SW480 (cell line): ENCODE data around the gene CMIP.
A peak's percentile ranks its signal among the peaks of the same experiment; 100 is the strongest.

ENCODE experiments used
- DNase-seq: peaks from one replicate; pipeline ENCODE4 v3.0.0-alpha.2; 2016; ENCODE audit warnings: low spot score

The CMIP gene

DNA sequence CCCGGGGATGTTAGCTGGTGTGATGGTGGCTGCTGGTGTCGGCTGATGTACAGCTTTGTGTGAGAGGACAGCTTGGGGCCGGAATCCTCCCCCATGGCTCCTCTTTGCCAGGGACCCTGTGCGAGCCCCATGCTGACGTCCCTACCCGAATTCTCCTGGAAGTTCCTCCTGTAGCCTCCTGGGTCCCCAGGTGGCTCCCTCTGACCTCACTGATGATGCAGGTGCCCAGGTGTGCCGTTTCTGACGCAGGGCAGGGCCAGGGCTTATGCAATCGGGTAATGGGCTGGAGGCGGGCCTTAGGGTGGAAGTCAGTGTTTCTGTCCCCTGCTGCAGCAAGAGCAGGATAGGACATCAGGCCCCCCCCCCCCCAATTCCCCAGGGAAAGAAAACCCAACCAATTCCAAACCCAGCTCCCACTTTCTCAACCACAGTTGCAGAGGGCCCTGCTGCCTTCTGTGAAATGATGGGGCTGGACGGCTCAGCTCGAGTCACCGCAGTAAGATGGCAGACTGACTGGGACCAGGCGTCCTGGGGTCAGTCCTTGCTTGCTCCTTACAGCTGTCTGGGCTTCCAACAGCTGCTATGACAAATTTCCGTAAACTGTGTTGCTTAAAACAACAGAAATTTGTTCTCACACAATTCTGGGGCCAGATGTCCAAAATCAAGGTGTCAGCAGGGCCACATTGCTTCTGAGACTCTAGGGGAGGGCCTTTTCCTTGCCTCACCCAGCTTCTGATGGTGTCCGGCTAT lies 195.5 kb downstream of the CMIP start:
- DNase-seq: no peak

- no peak for DNase-seq
These were observed 196.1 kb downstream of the CMIP start for GRCh38 chr16:81640681-81641070.

DNA sequence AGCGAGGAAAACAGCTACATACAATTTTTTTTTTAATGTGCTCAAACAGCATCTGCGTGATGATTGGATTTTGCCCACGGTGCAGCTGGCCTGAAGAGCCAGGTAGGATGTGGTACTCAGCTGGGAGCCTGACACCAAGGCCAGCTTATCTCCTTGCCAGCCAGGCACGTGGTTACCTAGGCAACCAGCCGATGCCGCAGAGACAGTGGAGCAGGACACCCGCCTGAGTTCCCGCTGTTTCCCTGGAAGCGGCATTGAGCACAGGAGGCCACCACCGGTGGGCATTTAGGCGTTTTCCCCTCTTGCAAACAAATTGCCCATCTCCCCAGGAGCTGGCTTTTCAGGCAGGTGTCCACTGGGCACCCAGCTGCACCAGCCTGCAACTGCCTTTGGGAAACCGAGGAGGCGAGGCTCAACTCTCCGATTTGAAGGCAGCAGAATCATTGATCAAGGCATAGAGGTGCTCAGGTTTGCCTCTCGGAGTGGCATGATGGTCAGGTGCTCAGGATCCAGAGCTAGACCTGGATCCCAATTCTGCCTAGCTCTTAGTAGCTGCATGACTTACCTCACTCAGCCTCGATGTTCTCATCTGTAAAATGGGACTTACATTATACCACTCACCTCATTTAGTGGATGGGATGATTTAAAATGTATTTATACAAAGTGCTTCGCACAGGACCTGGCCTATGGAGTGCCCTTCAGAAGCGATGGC lies 196.9 kb downstream of the CMIP start:
- DNase-seq: no peak

DNA sequence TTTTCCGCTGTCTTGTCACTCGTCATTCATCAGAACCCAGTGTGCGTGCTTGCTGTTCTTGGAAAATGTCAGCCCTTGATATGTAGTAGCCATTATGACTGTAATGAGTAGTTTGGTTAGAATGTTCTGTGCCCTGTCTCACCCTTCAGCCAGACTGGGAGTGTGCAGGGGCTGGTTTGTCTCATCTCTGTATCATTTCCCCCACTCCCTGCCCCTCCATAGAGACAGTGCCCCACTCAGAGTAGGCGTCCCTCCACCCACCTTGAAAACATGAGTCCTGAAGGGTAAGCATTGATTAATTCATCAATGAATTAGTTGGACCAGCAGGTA lies 197.5 kb downstream of the CMIP start:
- DNase-seq: no peak

DNA sequence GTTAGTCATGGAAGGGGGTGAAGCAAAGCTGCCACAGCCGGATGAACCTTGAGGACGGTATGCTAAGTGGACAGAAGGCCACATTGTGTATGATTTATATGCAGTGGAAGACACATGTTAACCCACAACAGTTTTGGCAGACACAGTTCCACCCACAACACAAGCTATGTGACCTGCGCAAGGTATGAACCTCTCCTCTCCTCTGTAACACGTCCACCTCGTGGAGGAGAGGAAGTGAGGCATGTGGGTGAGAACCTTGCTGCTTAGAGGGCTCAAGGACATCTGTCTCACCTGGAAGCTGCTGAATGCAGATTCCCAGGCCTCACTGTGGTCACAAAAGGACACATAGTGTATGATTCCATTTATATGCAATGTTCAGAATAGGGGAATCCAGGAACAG lies 198.3 kb downstream of the CMIP start:
- DNase-seq: no peak

DNA sequence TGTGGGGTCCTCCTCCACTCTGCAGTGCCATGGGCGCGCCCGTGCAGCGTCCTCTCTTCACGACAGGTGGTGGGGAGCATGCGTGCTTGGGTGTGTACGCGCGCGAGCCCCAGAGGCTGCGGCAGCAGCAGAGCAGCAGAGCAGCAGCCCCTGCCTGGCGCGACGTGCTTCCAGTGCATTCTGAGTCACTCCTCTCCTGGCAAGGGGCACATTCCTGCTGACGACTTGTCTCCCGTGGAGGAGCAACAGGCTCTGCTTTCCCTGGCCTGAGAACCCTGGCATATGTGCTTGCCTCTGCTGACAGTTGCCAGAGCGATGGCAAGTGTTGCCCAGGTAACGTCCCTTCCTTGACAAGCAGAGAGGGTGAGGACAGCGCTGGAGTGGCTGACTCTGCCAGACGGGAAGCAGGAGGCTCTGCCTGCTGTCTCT lies 200.7 kb downstream of the CMIP start:
- DNase-seq: no peak

DNA sequence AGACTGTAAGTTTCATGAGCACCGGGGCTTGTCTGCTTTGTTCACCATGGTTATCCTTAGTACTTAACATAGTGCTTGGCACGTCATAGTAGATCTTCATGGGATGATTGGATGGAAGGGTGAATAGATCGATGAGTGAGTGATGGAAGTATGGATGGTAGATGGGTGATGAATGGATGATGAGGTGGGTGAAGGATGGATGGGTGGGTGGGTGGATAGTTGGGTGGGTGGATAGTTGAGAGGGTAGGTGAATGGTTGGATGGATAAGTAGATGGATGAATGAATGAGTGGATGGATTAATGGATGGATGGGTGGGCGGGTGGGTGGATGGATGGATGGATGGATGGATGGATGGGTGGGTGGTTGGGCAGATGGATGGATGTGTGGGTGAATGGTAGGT lies 201.3 kb downstream of the CMIP start:
- no peak for DNase-seq

GRCh38 chr16:81646561-81646960 lies 202.0 kb downstream of the CMIP start:
- no peak for DNase-seq

- peak; percentile 35 for DNase-seq
These were observed 202.9 kb downstream of the CMIP start for GRCh38 chr16:81647527-81647926.

GRCh38 chr16:81649561-81650184 lies 205.1 kb downstream of the CMIP start:
- DNase-seq: no peak

DNA sequence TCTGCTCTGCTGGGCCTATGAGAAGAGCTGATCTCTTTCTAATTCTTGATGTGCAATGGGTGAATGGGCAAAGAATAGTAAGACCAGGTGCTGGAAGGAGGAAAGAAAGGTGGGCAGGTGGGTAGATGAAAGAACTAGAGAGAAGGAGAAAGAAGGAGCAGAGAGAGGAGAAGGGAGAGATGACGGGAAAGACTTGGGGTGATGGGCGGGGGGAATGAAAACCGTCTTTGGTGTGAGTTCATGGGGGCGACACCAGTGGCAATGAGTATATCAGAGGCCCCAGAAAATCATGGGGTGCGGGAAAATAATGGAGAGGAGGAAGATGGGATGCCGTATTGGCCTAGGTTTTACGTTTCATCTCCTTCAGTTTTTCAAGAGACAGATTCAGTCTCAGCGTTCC lies 205.7 kb downstream of the CMIP start:
- DNase-seq: no peak

- DNase-seq: no peak
These were observed 206.5 kb downstream of the CMIP start for GRCh38 chr16:81650982-81651562.

DNA sequence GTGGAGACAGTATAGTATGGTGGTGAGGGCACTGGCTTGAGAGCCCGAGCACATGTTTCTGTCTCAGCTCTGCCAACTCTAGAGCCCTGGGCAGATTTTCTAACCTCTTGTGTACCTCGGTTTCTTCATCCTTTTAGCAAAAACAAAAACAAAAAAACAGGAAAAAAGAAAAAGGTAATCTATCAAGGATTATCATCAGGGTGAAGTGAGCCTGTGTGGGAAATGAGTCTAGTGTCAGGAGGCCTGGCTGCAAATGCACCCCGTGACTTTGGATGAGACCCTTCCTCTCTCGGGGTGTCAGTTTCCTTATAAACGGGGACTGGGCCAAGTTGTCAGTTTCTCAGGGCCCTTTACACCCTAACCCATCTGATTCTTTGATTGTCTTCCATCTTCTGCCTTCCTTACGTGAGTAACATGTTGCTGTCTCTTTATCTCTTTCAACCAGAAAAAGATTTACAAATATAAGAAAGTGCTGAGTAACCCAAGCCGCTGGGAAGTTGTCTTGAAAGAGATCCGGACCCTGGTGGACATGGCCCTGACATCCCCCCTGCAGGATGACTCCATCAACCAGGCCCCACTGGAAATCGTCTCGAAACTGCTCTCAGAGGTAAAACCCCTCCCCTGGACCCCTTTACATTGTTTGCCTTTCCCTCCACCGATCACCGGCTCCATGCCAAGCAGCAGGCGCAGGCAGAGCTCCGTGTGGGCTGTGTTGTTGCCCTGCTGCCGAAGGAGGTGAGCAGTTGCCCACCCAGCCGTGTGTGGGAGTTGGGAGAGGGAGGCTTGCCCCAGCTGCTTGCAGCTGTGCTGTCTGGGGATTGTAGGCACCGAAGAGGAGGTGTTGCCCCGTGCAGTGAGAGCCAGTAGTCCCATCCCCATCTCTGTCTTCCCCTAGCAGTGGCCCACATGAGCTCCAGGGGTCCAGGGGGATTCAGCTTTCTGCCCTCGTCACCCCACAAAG lies 207.4 kb downstream of the CMIP start:
- DNase-seq: no peak

DNA sequence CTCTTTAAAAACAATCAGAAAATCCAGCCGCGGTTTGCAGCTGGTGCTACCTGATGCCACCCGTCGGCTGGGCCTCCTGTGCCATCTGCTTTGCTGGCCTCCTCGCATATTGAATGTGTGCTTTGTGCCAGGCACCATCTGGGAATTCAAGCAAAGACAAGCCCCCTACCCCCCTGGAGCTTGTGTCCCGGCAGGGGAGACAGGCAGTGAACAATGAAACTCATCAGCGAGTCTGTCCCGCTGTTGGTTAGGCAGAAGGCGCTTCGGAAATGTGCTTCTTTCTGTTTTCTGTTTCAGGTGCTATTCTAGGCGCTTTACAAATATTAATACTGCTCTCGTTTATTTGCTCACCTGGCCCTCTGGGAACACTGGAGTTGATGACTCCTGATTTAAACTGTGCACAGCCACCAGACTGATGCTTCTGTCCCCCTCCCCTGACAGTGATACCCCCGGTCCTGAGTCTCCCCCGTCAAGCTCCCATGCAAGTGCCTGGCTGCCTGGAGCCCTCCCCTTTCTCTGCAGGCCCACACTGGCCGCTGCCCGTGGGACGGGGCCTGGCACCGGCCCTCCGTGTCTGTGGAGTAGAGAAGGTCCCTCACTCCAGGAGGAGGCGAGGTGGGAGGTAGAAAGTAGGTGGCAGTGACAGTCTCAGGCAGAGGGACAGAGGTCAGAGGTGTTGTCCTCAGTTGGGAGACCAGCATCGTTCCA lies 208.3 kb downstream of the CMIP start:
- no peak for DNase-seq

GRCh38 chr16:81654346-81654745 lies 209.7 kb downstream of the CMIP start:
- no peak for DNase-seq

GRCh38 chr16:81655469-81656162 lies 211.0 kb downstream of the CMIP start:
- no peak for DNase-seq

DNA sequence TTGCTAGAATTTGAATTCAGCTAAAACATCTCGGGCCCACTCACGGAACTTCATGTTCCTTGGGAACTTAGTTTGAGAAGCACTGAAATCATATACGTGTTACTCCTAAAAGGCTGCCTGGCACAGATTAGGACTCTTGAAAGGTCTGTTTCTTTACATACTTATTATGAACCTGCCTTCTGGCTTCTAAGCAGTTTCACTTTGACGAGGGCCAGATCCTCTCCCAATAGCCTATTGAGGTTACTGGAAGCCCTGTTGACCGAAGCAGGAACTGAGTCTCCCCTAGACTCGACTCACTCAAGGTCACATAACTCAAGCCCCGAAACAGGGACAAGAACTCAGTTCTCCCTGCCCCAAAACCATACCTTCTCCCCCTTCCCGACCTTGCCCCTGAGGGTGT lies 212.6 kb downstream of the CMIP start:
- no peak for DNase-seq

DNA sequence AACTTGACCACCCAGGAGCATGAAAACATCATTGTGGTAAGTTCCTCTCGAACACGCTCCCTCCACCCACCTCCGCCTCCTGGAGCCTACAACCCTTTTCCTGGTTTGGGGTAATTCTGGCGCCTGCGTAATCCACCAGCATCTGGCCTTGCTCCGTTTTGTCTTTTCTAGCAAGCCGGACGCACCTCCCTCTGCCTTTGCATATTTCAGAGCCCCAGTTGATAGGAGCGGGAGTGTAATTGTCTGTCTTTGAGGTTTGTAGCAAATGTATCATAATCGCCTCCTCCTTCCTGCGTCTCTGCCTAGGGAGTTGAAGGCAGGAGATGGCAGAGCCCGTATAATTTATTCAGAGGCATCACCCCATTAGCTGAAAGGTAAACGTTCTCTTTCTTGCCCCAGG lies 213.2 kb downstream of the CMIP start:
- no peak for DNase-seq

GRCh38 chr16:81658373-81658772 lies 213.8 kb downstream of the CMIP start:
- no peak for DNase-seq

DNA sequence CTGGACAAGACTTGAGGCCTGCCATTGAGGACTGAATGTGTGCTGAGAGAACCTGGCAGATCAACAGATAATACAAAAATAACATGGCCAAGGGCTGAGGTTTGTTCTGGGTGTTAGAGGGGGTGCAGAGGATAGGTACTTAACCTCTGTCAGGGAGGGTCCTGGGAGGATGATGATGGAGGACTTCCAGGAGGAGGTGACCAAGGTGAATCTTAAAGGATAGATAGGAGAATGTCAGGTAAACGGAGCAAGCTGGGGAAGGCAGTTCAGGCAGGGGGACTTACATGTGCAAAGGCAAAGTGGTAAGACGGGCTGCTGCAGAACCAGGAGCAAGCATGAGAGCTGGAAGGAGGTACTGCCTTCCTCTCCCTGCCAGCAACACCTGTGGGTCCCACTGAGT lies 214.6 kb downstream of the CMIP start:
- DNase-seq: no peak

- no peak for DNase-seq
These were observed 216.5 kb downstream of the CMIP start for GRCh38 chr16:81661082-81661481.
